ENCODE measurements around the gene SRD5A1.
A peak's percentile ranks its signal among the peaks of the same experiment; 100 is the strongest.

The SRD5A1 gene

DNA sequence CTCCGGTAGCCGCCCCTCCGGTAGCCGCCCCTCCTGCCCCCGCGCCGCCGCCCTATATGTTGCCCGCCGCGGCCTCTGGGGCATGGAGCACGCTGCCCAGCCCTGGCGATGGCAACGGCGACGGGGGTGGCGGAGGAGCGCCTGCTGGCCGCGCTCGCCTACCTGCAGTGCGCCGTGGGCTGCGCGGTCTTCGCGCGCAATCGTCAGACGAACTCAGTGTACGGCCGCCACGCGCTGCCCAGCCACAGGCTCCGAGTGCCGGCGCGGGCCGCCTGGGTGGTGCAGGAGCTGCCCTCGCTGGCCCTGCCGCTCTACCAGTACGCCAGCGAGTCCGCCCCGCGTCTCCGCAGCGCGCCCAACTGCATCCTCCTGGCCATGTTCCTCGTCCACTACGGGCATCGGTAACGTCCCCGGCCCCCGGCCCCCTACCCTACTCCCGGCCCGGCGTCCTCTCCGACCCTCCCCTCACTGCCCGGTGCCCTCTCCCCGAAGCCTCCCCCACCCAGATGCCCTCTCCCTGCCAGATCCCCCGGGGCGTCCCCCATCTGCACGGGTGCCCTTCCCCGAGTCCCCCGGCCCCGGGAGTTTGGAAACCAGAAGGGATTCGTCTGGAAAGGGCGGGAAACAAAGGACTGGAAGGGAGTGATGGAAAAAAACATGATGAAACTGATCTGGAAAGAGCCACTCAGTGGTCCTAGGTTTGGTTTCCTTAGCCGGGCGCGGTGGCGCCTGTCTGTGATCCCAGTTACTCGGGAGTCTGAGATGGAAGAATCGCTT lies 417 bp downstream of the SRD5A1 start:
- H3K36me3 ChIP-seq (replicated peaks; ENCODE audit: insufficient read depth, low read length): 0 out of 2 replicates have a peak, but pooled peaks cover 8% of the 10 kb centered on the region
- peaks cover 7% of the 10 kb centered on the region; the same call in 1 of the 2 replicates for H4K20me1 ChIP-seq (ENCODE audit: insufficient read depth, low read length)
- no peak for DNase-seq
- peaks cover 66% of the 10 kb centered on the region for H3K79me2 ChIP-seq (ENCODE audit: low read length)
- H3K4me3 ChIP-seq (ENCODE audit: low read length): peak overlapping the region; percentile 69
- TF ChIP-seq, protein P1, sequence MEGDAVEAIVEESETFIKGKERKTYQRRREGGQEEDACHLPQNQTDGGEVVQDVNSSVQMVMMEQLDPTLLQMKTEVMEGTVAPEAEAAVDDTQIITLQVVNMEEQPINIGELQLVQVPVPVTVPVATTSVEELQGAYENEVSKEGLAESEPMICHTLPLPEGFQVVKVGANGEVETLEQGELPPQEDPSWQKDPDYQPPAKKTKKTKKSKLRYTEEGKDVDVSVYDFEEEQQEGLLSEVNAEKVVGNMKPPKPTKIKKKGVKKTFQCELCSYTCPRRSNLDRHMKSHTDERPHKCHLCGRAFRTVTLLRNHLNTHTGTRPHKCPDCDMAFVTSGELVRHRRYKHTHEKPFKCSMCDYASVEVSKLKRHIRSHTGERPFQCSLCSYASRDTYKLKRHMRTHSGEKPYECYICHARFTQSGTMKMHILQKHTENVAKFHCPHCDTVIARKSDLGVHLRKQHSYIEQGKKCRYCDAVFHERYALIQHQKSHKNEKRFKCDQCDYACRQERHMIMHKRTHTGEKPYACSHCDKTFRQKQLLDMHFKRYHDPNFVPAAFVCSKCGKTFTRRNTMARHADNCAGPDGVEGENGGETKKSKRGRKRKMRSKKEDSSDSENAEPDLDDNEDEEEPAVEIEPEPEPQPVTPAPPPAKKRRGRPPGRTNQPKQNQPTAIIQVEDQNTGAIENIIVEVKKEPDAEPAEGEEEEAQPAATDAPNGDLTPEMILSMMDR (IDR thresholded peaks at IDR 0.05; ENCODE audit: low read length): 0 out of 2 replicates have a peak, but pooled peaks have one; percentile 9
- TF ChIP-seq EZH2phosphoT487 (IDR thresholded peaks at IDR 0.05; ENCODE audit: low read length): no peak
- peak overlapping the region; percentile 93 for H2AFZ ChIP-seq (ENCODE audit: low read length)
- H3K4me1 ChIP-seq (ENCODE audit: low read length): peaks cover 10% of the 10 kb centered on the region
- peak overlapping the region; percentile 82; the same call in 1 of the 2 replicates for H3K27ac ChIP-seq (ENCODE audit: low read length)
- H3K9ac ChIP-seq (ENCODE audit: low read length): peak overlapping the region; percentile 96
- H3K27me3 ChIP-seq (replicated peaks; ENCODE audit: insufficient read depth, low read length): no peaks in the 10 kb centered on the region
- H3K4me2 ChIP-seq (ENCODE audit: low read depth, low read length): peak overlapping the region; percentile 96
- no peaks in the 10 kb centered on the region for H3F3A ChIP-seq (ENCODE audit: insufficient read depth, low read length)
- no peaks in the 10 kb centered on the region for H3K9me2 ChIP-seq (replicated peaks; ENCODE audit: insufficient read depth, low read length)
- H3K9me3 ChIP-seq (replicated peaks; ENCODE audit: insufficient read depth, low read length): no peaks in the 10 kb centered on the region

DNA sequence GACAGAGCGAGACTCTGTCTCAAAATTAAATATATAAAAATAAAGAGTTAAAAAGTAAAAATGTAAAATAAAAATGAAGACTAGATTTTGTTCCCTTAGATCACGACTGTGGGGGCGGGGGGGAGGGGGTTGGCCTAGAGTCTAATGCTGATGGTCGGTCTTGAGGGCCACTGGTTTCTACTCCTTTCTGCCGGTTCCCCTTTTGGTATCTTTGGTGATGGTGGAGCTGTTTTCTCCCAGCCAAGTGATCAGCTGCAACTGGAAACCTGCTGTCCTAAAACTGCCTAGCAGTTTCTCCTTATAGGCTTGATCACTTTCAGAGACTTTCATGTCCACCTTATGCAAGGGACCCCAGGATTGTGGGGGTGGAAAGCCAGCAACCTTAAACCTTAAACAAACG lies 1.1 kb downstream of the SRD5A1 start:
- Histone ChIP-seq H3K9me3 (replicated peaks; ENCODE audit: insufficient read depth, low read length) (no peaks in the 10 kb centered on the region), H3K79me2 (ENCODE audit: low read length) (peaks cover 60% of the 10 kb centered on the region), H3K27ac (ENCODE audit: low read length) (no peak overlapping the region), H2AFZ (ENCODE audit: low read length) (no peak overlapping the region), H4K20me1 (ENCODE audit: insufficient read depth, low read length) (peaks cover 7% of the 10 kb centered on the region; the same call in 1 of the 2 replicates), H3K9ac (ENCODE audit: low read length) (no peak overlapping the region), H3F3A (ENCODE audit: insufficient read depth, low read length) (no peaks in the 10 kb centered on the region), H3K4me1 (ENCODE audit: low read length) (peaks cover 10% of the 10 kb centered on the region), H3K27me3 (replicated peaks; ENCODE audit: insufficient read depth, low read length) (no peaks in the 10 kb centered on the region), H3K4me3 (ENCODE audit: low read length) (peak overlapping the region; percentile 69), H3K9me2 (replicated peaks; ENCODE audit: insufficient read depth, low read length) (no peaks in the 10 kb centered on the region), H3K36me3 (replicated peaks; ENCODE audit: insufficient read depth, low read length) (0 out of 2 replicates have a peak, but pooled peaks cover 8% of the 10 kb centered on the region), H3K4me2 (ENCODE audit: low read depth, low read length) (peak overlapping the region; percentile 96; the same call in 1 of the 2 replicates)
- TF ChIP-seq, protein P1 (IDR thresholded peaks at IDR 0.05; ENCODE audit: low read length): no peak
- TF ChIP-seq EZH2 (optimal IDR thresholded peaks at IDR 0.05; ENCODE audit: low read depth, low read length) (no peak), EZH2phosphoT487 (IDR thresholded peaks at IDR 0.05; ENCODE audit: low read length) (no peak)
- no peak for DNase-seq

DNA sequence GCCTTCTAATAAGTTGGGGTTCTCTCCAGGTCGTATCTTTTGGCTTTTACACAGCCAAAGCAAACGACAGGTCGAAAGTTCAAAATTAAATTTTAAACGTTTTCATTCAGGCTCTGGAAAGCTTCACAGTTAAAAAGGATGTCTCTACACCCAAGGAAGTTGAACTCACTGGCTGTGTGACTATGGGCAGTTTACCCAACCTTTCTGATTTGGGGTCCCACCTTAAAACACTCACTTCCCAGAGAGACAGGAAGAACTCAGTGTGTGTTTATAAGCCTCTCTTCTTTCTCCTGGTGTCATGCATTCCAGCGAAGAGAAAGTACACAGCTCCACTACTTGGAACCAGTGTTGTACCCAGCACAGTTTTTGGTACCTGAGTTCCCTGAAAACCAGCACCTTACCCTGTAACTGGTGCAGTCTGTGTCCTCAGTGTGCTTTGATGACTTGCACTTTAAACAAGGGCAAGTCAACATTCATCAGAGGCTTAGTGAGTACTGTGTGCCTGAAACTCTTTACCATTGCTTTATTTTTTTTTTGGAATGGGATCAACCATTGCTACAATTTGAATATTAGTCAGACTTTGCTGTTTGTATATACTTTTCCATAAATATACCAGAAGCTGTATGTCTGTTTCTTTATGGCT lies 1.7 kb downstream of the SRD5A1 start:
- no peaks in the 10 kb centered on the region for H3K9me2 ChIP-seq (replicated peaks; ENCODE audit: insufficient read depth, low read length)
- H3K4me1 ChIP-seq (ENCODE audit: low read length): peaks cover 10% of the 10 kb centered on the region
- H3K27ac ChIP-seq (ENCODE audit: low read length): no peak overlapping the region
- no peaks in the 10 kb centered on the region for H3K27me3 ChIP-seq (replicated peaks; ENCODE audit: insufficient read depth, low read length)
- TF ChIP-seq, protein P1 (IDR thresholded peaks at IDR 0.05; ENCODE audit: low read length): no peak
- TF ChIP-seq EZH2phosphoT487 (IDR thresholded peaks at IDR 0.05; ENCODE audit: low read length) (no peak), EZH2 (optimal IDR thresholded peaks at IDR 0.05; ENCODE audit: low read depth, low read length) (no peak)
- no peak overlapping the region for H3K9ac ChIP-seq (ENCODE audit: low read length)
- H3K4me2 ChIP-seq (ENCODE audit: low read depth, low read length): peak overlapping the region; percentile 27; the same call in 1 of the 2 replicates
- peaks cover 59% of the 10 kb centered on the region for H3K79me2 ChIP-seq (ENCODE audit: low read length)
- no peak for DNase-seq
- H3K9me3 ChIP-seq (replicated peaks; ENCODE audit: insufficient read depth, low read length): no peaks in the 10 kb centered on the region
- H3K4me3 ChIP-seq (ENCODE audit: low read length): no peak overlapping the region
- H3K36me3 ChIP-seq (replicated peaks; ENCODE audit: insufficient read depth, low read length): 0 out of 2 replicates have a peak, but pooled peaks cover 6% of the 10 kb centered on the region
- no peaks in the 10 kb centered on the region for H3F3A ChIP-seq (ENCODE audit: insufficient read depth, low read length)
- H2AFZ ChIP-seq (ENCODE audit: low read length): no peak overlapping the region
- peaks cover 4% of the 10 kb centered on the region; the same call in 1 of the 2 replicates for H4K20me1 ChIP-seq (ENCODE audit: insufficient read depth, low read length)

Measured in MM.1S (cell line).